Tibial nerve (tissue), 4 donors: Measurements from ENCODE around the gene SYK. TPM values are rescaled to one million over a fixed set of nuclear protein-coding genes. Genes with fewer than 3 reads are reported as not detected.

Source experiments
- DNase-seq, 2 donors: peaks; one replicate each; pipeline ENCODE4 v3.0.0-alpha.2; 2019; ENCODE audit warnings: low spot score in 2 of 2
- H3K27ac ChIP-seq, 4 donors: fragments of 200-600 bp; sonication (generic) in 3 of 4; one replicate each; pipeline ENCODE4 v1.5.1; 2017 to 2019; ENCODE audit warnings: mild to moderate bottlenecking in 1 of 4
- H3K27me3 ChIP-seq, 2 donors: fragments of 200-600 bp; sonication (generic) in 1 of 2; one replicate each; pipeline versions ENCODE4 v1.5.1 to v1.6.0; 2017 to 2019
- H3K36me3 ChIP-seq, 3 donors: fragments of 200-600 bp; sonication (generic); one replicate each; pipeline ENCODE4 v1.5.1; 2018 to 2019
- H3K4me1 ChIP-seq, 4 donors: fragments of 200-600 bp; sonication (generic) in 3 of 4; one replicate each; pipeline ENCODE4 v1.5.1; 2017 to 2019
- H3K4me3 ChIP-seq, 4 donors: fragments of 200-600 bp; sonication (generic) in 3 of 4; one replicate each; pipeline ENCODE4 v1.5.1; 2017 to 2019; ENCODE audit warnings: mild to moderate bottlenecking in 1 of 4, moderate library complexity in 1 of 4
- H3K9me3 ChIP-seq, 4 donors: fragments of 200-600 bp; sonication (generic) in 3 of 4; one replicate each; pipeline ENCODE4 v1.5.1; 2017 to 2019
- CTCF ChIP-seq, 5 experiments: fragments of 200-600 bp in 3 of 5; fragments of 450-650 bp in 2 of 5; sonication (generic) in 3 of 5; IDR thresholded peaks; one replicate each; pipeline ENCODE4 v1.5.1; 2016 to 2019; ENCODE audit warnings: antibody characterized with exemption in 5 of 5, mild to moderate bottlenecking in 3 of 5, moderate library complexity in 2 of 5
- EP300 ChIP-seq, 2 donors: sonication (generic); formaldehyde crosslinking; IDR thresholded peaks; one replicate each; pipeline ENCODE4 v1.6.1; 2017; ENCODE audit warnings: antibody characterized with exemption in 2 of 2, mild to moderate bottlenecking in 1 of 2
- POLR2A ChIP-seq, 2 donors: fragments of 450-650 bp; IDR thresholded peaks; one replicate each; pipeline ENCODE4 v1.6.1; 2017; ENCODE audit warnings: antibody characterized with exemption in 2 of 2, mild to moderate bottlenecking in 2 of 2, moderate library complexity in 2 of 2
- WGBS, 2 donors: methylation state at CpG; one replicate each; pipeline ENCODE4 v1.1.5; 2018; 5-methylcytosine and 5-hydroxymethylcytosine counted together
- total RNA-seq, 4 donors: library from RNA; depleted of rRNA; stranded (reverse); fragments of >200 nt; gene quantifications; one replicate each; pipeline ENCODE4 v1.1.0, GENCODE V29; 2016

The SYK gene
- total RNA-seq, 4 donors from 2014 or later = 8.0 to 20.7 (median 13.2) TPM

GRCh38 chr9:90942555-90942954, 140.9 kb downstream of the SYK start:
- H3K27me3 ChIP-seq = no peaks in the 10 kb centered on the region
- H3K4me1 ChIP-seq = no peaks in the 10 kb centered on the region
- WGBS, 2 donors = 77 to 83% methylated on average over 5 to 7 of the region's 7 CpGs
- DNase-seq = no peak
- no peak for TF ChIP-seq EP300 (IDR thresholded peaks at IDR 0.05)
- no peak for TF ChIP-seq POLR2A (IDR thresholded peaks at IDR 0.05)
- no peak for TF ChIP-seq CTCF (IDR thresholded peaks at IDR 0.05)
- H3K36me3 ChIP-seq = no peaks in the 10 kb centered on the region
- no peak overlapping the region for H3K27ac ChIP-seq
- no peak overlapping the region for H3K4me3 ChIP-seq
- peaks cover 0 to 3% (median 0%) of the 10 kb centered on the region in 4 donors for H3K9me3 ChIP-seq

- TF ChIP-seq CTCF (IDR thresholded peaks at IDR 0.05) (no peak), POLR2A (IDR thresholded peaks at IDR 0.05) (no peak), EP300 (IDR thresholded peaks at IDR 0.05) (no peak)
- Histone ChIP-seq H3K9me3 (peaks cover 0 to 3% (median 0%) of the 10 kb centered on the region in 4 donors), H3K27ac (no peak overlapping the region), H3K4me3 (no peak overlapping the region), H3K4me1 (no peaks in the 10 kb centered on the region), H3K36me3 (no peaks in the 10 kb centered on the region), H3K27me3 (no peaks in the 10 kb centered on the region)
- DNase-seq = no peak
- WGBS, 2 donors = 75 to 80% methylated on average over 7 of the region's 7 CpGs
Measured at GRCh38 chr9:90943341-90943740, 141.7 kb downstream of the SYK start.

GRCh38 chr9:90945336-90945735, 143.7 kb downstream of the SYK start:
- WGBS, 2 donors = 83 to 85% methylated on average over 2 of the region's 2 CpGs

GRCh38 chr9:90946982-90947381, 145.4 kb downstream of the SYK start:
- 73 to 78% methylated on average over 2 of the region's 2 CpGs for WGBS, 2 donors

More at GRCh38 chr9:90945336-90945735, 143.7 kb downstream of the SYK start:
- Histone ChIP-seq H3K4me1 (no peaks in the 10 kb centered on the region), H3K27ac (no peak overlapping the region), H3K27me3 (no peaks in the 10 kb centered on the region), H3K36me3 (no peaks in the 10 kb centered on the region), H3K4me3 (no peak overlapping the region), H3K9me3 (peaks cover 0 to 3% (median 0%) of the 10 kb centered on the region in 4 donors)
- TF ChIP-seq POLR2A (IDR thresholded peaks at IDR 0.05) (no peak), EP300 (IDR thresholded peaks at IDR 0.05) (no peak), CTCF (IDR thresholded peaks at IDR 0.05) (no peak)
- DNase-seq = no peak

More at GRCh38 chr9:90946982-90947381, 145.4 kb downstream of the SYK start:
- Histone ChIP-seq H3K36me3 (no peaks in the 10 kb centered on the region), H3K9me3 (no peaks in the 10 kb centered on the region), H3K27ac (no peak overlapping the region), H3K4me1 (no peaks in the 10 kb centered on the region), H3K27me3 (no peaks in the 10 kb centered on the region), H3K4me3 (no peak overlapping the region)
- no peak for DNase-seq
- TF ChIP-seq POLR2A (IDR thresholded peaks at IDR 0.05) (no peak), CTCF (IDR thresholded peaks at IDR 0.05) (no peak), EP300 (IDR thresholded peaks at IDR 0.05) (no peak)

Other genes with a start within 250 kb of the SYK start
- gene DIRAS2, start 159.0 kb upstream of the SYK start, total RNA-seq = 1 to 10 TPM; 1.8 to 3.6 (median 2.8) TPM